ENCODE measurements around the gene ATP13A2.
"Not testable (repeated sequence)": the region's sequence is repeated elsewhere in the genome, so short reads cannot be mapped to it uniquely, and the experiment has no call there.

The ATP13A2 gene

GRCh38 chr1:16975211-16975610 is 36.5 kb downstream of the ATP13A2 start:
- no peak for DNase-seq

GRCh38 chr1:16973215-16973614 is 38.5 kb downstream of the ATP13A2 start:
- no peak for DNase-seq

GRCh38 chr1:16972189-16972895 is 39.4 kb downstream of the ATP13A2 start:
- no peak for DNase-seq

- DNase-seq: no peak
Observed at GRCh38 chr1:16971341-16972188, 40.2 kb downstream of the ATP13A2 start.

- DNase-seq: no peak
Observed at GRCh38 chr1:16970132-16970910, 41.4 kb downstream of the ATP13A2 start.

- DNase-seq: no peak
Observed at GRCh38 chr1:16969651-16970050, 42.1 kb downstream of the ATP13A2 start.

- DNase-seq: no peak
Observed at GRCh38 chr1:16969057-16969611, 42.6 kb downstream of the ATP13A2 start.

GRCh38 chr1:16968372-16968771 is 43.4 kb downstream of the ATP13A2 start:
- DNase-seq: no peak

GRCh38 chr1:16967962-16968361 is 43.8 kb downstream of the ATP13A2 start:
- DNase-seq: no peak

GRCh38 chr1:16967095-16967575 is 44.6 kb downstream of the ATP13A2 start:
- no peak for DNase-seq

GRCh38 chr1:16966282-16966681 is 45.4 kb downstream of the ATP13A2 start:
- no peak for DNase-seq

- no peak for DNase-seq
Observed at GRCh38 chr1:16965486-16966067, 46.2 kb downstream of the ATP13A2 start.

- not testable (repeated sequence) for DNase-seq
Observed at GRCh38 chr1:16964169-16964568, 47.6 kb downstream of the ATP13A2 start.

- no peak for DNase-seq
Observed at GRCh38 chr1:16961297-16962133, 50.2 kb downstream of the ATP13A2 start.

- DNase-seq: peak; percentile 88
Observed at GRCh38 chr1:16960560-16961296, 51.0 kb downstream of the ATP13A2 start.

GRCh38 chr1:16958475-16958874 is 53.3 kb downstream of the ATP13A2 start:
- no peak for DNase-seq

GRCh38 chr1:16957731-16958130 is 54.0 kb downstream of the ATP13A2 start:
- DNase-seq: no peak

- DNase-seq: no peak
Observed at GRCh38 chr1:16956775-16957174, 55.0 kb downstream of the ATP13A2 start.

GRCh38 chr1:16955186-16955585 is 56.5 kb downstream of the ATP13A2 start:
- DNase-seq: no peak

- no peak for DNase-seq
Observed at GRCh38 chr1:16954579-16954978, 57.1 kb downstream of the ATP13A2 start.

- not testable (repeated sequence) for DNase-seq
Observed at GRCh38 chr1:16952376-16952775, 59.4 kb downstream of the ATP13A2 start.
